ENCODE data around the gene KRT86. TPM values are rescaled to one million over a fixed set of nuclear protein-coding genes. Genes with fewer than 3 reads are reported as not detected.

The KRT86 gene
- total and polyA plus RNA-seq, 2 of the 8 experiments (the other 6 are each of a cell fraction or from before 2014, with no cell fraction given) = 0.12 TPM; not detected in 1

DNA sequence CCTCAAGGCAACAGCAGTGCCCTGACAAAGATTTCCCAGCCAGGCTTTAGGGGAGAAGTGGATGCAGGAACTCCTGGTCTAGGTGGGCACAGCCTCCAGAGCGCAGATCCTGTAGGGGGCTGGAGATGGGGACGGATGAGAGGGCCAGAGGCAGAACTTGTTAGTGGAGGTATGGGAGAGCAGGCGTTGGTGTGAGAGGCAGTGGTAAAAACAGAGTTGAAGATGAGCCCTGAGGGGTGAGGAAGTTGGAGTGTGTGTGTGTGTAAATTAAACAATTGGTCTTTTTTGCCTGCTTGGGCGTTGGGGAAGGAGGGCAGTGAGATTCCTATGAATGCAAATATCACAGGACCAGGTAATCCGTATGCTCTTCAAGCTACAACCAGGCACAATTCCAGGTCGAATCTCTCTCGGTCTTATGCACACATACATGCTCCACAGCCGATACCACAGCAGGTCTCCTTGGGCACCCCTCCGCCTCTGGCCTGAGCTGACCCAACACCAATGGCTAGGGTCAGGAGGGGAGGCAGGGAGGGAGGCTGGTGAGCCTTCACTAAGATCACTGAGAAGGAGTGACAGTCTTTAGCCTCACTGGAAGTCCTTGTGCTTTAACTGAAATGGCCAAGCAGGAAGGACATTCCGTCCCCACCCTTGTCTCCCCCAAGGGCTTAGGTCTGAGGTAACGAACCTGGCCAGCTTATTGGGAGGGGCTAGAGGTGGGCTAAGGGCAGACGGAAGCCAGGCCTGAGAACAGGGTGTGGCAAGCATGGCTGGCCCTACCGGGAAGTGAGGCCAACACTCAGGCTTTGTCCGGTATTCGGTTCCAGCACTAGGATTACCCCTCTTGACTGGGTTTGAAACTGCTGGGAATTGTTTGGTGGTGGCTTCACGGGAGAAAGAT, 42.9 kb upstream of the KRT86 start:
- no peak for FAIRE-seq
- H4K91ac ChIP-seq (replicated peaks; ENCODE audit: insufficient read length, low read length) = no peak overlapping the region
- H3K4ac ChIP-seq (replicated peaks; ENCODE audit: insufficient read length, low read depth, low read length) = no peak overlapping the region
- ChIA-PET POLR2A (ENCODE audit: partially characterized antibody) (interaction anchor here (0.9 to 1.2 kb wide), 2 partner anchors 20 to 48 kb away, joined by 3 read pairs; no protein-coding TSS in a partner anchor), CTCF (ENCODE audit: partially characterized antibody) (interaction anchor here (0.9 to 17.6 kb wide), 11 partner anchors 10 to 149 kb away, joined by 3 to 151 read pairs (median 6); no protein-coding TSS in a partner anchor)
- no peaks in the 10 kb centered on the region for H3K36me3 ChIP-seq (ENCODE audit: control insufficient read depth in 2 of 4, insufficient read depth in 4 of 4, low read length in 3 of 4)
- H3K79me1 ChIP-seq (ENCODE audit: low read depth, low read length) = no peaks in the 10 kb centered on the region
- peak overlapping the region; percentile 68; the same call in 1 of the 2 replicates for H2BK15ac ChIP-seq (ENCODE audit: low read length)
- H3K27ac ChIP-seq (ENCODE audit: low read depth, low read length) = no peak overlapping the region
- H3K14ac ChIP-seq (ENCODE audit: insufficient read length) = no peak overlapping the region
- peaks cover 0 to 50% (median 26%) of the 10 kb centered on the region in 4 experiments; a peak in 6 of 7 replicates for H3K27me3 ChIP-seq (replicated peaks in 1 of 4; ENCODE audit: control insufficient read depth in 3 of 4, extremely low read depth in 1 of 4, insufficient read depth in 3 of 4, low read length in 3 of 4)
- H3K4me2 ChIP-seq (ENCODE audit: insufficient read depth in 1 of 2, low read depth in 2 of 2, low read length in 2 of 2) = peak overlapping the region in 1 of 2 experiments; percentile 76; a peak in 1 of 4 replicates
- H4K8ac ChIP-seq (ENCODE audit: extremely low read depth, insufficient read depth, low read length) = no peak overlapping the region
- peak overlapping the region; percentile 15; the same call in 1 of the 2 replicates for H3K18ac ChIP-seq (ENCODE audit: extremely low read depth, low read length)
- H3K9me3 ChIP-seq (ENCODE audit: insufficient read depth in 2 of 2, low read depth in 1 of 2, low read length in 1 of 2) = no peaks in the 10 kb centered on the region
- H2AFZ ChIP-seq (ENCODE audit: low read length) = no peak overlapping the region
- DNase-seq (ENCODE audit: low read depth in 1 of 2, low spot score in 2 of 2) = no peak
- H3K4me3 ChIP-seq (ENCODE audit: extremely low read depth in 1 of 4, insufficient read depth in 2 of 4, low read depth in 3 of 4, low read length in 4 of 4) = no peak overlapping the region
- no peak overlapping the region for H4K5ac ChIP-seq (ENCODE audit: insufficient read length, low read depth, low read length)
- H3K79me2 ChIP-seq (ENCODE audit: control insufficient read depth in 1 of 2, insufficient read depth in 2 of 2, low read length in 2 of 2) = no peaks in the 10 kb centered on the region
- TF ChIP-seq, protein P1, sequence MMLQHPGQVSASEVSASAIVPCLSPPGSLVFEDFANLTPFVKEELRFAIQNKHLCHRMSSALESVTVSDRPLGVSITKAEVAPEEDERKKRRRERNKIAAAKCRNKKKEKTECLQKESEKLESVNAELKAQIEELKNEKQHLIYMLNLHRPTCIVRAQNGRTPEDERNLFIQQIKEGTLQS (IDR thresholded peaks at IDR 0.05; ENCODE audit: insufficient read depth, low read depth, low read length) = no peak
- TF ChIP-seq POLR2AphosphoS5 (IDR thresholded peaks at IDR 0.05; ENCODE audit: low read depth, low read length) (no peak), GTF2F1 (IDR thresholded peaks at IDR 0.05; ENCODE audit: borderline replicate concordance, low read depth, low read length) (no peak), JUN (IDR thresholded peaks at IDR 0.05; ENCODE audit: low read depth, low read length) (no peak), HDAC6 (IDR thresholded peaks at IDR 0.05; ENCODE audit: low read depth, low read length) (no peak)
- 76% methylated on average over 16 of the region's 16 CpGs; no CpG with 5 or more reads in 1 of the 2 experiments for WGBS, 2 experiments (ENCODE audit: extremely low coverage in 1 of 2, insufficient coverage in 1 of 2, insufficient read length in 1 of 2, insufficient replicate concordance in 2 of 2, low coverage in 1 of 2, low lambda C conversion rate in 2 of 2, missing lambda C conversion rate in 1 of 2)
- H2AK5ac ChIP-seq (ENCODE audit: low read depth, low read length) = peak overlapping the region; percentile 47
- H2BK5ac ChIP-seq (ENCODE audit: low read depth, low read length) = no peak overlapping the region; the same call in 1 of the 2 replicates
- no peaks in the 10 kb centered on the region for H4K20me1 ChIP-seq (replicated peaks in 1 of 2; ENCODE audit: control insufficient read depth in 1 of 2, insufficient read depth in 2 of 2, low read length in 2 of 2)
- peaks cover 0 to 25% (median 18%) of the 10 kb centered on the region in 4 experiments; a peak in 6 of 7 replicates for H3K4me1 ChIP-seq (replicated peaks in 1 of 4; ENCODE audit: control insufficient read depth in 3 of 4, insufficient read depth in 4 of 4, low read length in 3 of 4)
- peak overlapping the region; percentile 92 for H2BK20ac ChIP-seq (ENCODE audit: low read length)
- no peak overlapping the region for H2BK120ac ChIP-seq (replicated peaks; ENCODE audit: low read depth, low read length)
- H3K23me2 ChIP-seq (ENCODE audit: low read depth, low read length) = peaks cover 8% of the 10 kb centered on the region; the same call in 1 of the 2 replicates
- H3K9ac ChIP-seq (replicated peaks in 1 of 4; ENCODE audit: extremely low read depth in 1 of 4, low read depth in 3 of 4, low read length in 3 of 4) = no peak overlapping the region
- H2BK12ac ChIP-seq (ENCODE audit: low read depth, low read length) = peak overlapping the region; percentile 82
- no peak overlapping the region for H3K56ac ChIP-seq (replicated peaks; ENCODE audit: insufficient read length, low read depth, low read length)
- H3K23ac ChIP-seq (ENCODE audit: insufficient read length) = no peak overlapping the region
